NCI-H2107 treated with DMSO at 0.1 percent for 48 hours (cell line): ENCODE results near the gene SLC37A1.

Experiments used
- DNase-seq: peaks from one replicate; lab custom pipeline; 2025; ENCODE audit not compliant: unreplicated experiment; lab: John Stamatoyannopoulos, UW

Gene SLC37A1

GRCh38 chr21:42505090-42505726, 8.4 kb upstream of the SLC37A1 start:
- no peak for DNase-seq

DNA sequence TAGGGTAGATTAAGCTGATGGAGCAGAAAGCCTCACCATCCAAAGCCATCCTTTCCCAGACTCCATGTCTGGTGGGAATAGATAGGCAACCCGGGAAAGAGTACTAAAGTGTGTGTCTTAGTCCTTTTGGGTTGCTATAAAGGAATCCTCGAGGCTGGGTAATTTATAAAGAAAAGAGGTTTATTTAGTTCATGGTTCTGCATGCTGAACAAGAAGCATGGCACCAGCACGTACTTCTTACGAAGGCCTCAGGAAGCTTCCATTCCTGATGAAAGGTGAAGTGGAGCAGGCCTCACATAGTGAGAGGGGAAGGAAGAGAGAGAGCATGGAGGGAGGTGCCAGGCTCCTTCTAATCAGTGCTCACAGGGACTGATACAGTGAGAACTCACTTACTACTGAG, 6.2 kb upstream of the SLC37A1 start:
- no peak for DNase-seq

DNA sequence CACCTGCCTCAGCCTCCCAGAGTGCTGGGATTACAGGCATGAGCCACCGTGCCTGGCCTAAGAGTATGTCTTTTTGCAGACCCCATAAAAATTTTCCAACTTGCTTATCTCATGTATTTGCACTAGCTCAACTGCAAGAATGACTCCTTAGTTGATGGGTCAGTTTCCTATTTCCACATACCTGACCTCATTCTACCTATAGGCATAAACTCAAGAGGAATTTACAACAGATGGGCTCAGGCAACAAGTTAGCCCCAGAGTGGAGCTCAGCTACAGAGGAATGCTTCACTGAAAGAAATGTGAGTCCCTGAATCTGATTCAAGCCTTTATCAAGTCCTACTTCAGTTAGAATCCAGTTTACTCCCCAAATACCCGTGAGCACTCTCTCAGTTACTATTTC, 5.3 kb upstream of the SLC37A1 start:
- no peak for DNase-seq

DNA sequence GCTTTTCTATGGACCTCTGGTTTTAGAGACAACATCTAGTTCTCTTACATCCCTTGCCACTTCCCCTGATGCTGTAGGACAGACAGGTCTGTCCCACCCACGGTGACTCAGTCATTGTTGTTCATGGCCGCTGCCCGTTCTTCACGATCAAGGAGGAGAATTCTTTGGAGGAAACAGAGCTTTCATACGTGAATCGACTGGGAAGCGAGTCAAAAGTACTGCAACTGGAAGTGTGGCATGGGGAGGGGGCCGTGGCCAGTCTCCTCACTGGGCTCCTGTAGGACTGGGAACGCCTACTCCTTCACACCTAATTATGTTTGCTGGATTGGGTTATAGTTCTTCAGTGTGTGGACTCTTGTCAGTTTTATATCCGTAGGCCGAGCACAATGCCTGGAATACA, 4.4 kb upstream of the SLC37A1 start:
- no peak for DNase-seq

- DNase-seq = no peak
These were observed 1.2 kb upstream of the SLC37A1 start for GRCh38 chr21:42512346-42513034.

DNA sequence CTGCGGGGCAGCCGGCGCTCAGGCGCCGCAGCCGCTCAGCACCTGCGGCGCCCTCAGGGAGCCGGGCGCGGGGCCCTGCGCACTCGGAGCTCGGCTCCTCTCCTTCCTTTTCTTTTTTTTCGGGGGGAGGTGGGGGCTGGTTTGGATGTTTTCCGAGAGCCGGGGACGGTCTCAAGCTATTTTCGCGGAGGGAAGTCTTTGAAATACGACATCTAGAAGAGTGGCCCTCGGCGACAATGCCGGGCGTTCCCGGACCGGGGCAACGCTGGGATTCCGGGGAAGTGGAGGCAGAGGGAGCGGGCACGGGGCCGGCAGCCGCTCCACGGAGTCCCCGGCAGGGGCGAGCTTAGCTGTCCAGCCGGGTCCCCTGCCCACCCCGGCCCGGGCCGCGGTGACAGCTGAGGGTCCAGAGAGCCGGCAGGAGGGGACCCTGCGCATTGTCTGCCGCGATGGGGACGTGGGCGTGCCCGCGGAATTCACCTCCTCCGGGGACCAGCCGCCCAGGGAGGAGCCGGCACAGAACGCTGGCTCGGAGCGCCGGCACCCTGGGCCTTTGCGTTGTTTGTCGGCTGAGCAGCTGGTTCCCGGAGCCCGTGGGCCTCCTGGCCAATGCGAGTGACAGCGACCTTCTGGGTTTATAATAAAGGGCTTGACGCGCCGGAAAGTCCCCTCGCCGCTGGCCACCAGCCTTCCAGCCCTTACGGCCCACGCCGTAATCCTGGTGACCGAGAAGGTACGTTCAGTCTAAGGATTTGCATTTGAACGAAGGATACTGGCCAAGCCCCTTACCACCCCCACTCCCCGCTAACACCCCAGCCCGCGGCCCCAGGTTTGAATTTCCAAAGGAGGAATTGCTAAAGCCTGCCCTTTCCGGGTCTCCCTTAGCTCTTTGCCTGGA, 582 bp downstream of the SLC37A1 start:
- DNase-seq = peak; percentile 44

DNA sequence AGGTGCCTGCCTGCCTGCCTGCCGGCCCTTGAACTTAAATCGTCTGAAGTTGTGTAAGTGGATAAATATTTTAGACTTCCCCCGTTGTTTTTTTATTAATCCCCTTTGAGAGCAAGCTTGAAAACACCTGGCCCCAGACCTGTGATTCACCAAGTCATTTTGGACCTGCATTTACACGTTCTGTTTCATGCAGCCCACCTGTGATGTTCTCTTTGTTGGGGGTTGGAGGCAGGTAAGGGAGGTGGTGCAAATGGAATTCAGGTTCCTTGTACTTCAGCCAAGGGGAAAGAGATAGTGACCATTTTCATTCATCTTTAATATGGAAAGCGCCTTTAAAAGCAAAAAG, 1.2 kb downstream of the SLC37A1 start:
- DNase-seq = no peak

GRCh38 chr21:42515708-42516502, 2.3 kb downstream of the SLC37A1 start:
- DNase-seq = no peak

DNA sequence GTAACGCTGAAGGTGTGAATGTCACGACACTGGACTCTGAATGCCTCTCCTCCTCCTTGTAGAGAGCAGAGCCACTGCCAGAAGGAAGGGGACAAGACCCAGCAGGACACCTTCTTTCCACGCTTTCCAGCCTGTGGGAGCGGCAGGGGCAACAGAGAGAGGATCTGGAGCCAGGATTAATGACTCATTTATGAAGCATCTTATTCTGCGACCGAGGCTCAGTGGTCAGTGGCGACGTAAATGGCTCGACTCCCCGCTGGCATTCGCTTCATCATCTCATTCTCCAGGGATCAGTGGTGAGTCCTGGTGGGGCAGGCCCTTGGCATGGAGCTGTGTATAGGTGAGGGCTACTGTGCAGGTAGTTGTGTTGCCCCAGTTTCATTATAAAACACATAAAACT, 4.6 kb downstream of the SLC37A1 start:
- no peak for DNase-seq

DNA sequence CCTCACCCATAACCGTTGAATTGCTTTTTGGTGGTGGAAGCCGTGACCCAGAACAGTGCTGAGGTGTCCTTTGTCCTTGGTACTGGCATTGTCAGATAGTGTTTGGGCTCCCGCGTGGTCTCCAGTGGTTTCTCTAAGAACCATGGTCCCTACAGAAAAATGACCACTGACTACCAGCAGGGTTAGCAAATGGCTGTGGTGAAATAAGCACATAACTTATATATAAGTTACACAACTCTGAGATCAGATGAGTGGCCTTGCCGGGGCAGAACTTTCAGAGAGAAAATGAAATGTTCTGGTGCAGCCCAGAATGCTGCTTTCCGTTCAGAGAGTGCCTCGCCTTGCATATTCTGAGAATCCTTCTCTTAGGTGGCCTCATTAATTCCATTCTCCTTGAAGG, 5.0 kb downstream of the SLC37A1 start:
- DNase-seq = no peak

DNA sequence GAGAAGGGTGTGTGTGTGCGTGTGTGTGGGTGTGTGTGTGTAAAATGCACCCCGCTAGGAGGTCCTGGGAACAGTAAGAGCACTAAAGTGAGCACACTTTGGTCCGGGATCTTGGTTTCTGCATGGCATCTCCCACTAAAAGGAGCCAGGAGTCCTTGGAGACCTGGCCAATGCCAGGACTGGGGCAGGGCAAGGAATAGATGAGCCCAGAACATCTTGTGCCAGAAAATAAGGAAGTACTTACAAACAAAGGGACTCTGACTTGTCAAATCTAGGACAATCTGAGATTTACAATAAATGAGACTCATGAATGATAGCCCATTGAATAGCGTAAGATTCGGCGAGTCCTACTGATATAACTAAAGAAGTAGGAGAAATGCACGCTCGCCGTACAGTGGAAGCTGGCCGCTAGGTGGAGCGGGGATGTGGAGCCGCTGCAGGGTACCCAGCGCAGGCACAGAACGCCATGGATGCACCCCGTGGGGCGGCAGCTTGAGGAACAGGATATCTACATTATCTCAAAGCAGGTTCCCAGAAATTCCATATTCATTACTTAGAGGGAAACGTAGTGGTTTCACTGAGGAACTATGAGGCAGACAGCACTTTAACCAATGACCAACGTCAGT, 7.1 kb downstream of the SLC37A1 start:
- DNase-seq = no peak

DNA sequence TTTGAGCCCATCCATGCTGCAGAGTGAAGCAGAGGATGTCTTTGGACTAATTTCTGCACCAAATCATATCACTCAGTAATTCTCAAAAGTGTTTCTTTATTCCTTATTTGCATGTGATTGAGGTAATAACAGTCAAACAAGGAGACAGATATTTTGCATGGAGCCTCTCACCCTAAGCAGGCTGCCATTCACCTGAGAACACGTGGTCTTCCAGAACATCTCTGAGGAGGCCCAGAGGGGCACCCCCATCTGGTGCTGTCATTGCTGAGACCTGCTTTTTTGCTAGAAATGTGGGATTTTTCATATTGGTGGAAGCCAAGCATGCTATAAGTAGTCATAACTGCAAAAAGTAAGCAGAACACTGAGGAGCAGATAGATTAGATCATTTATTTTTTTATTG, 7.7 kb downstream of the SLC37A1 start:
- DNase-seq = no peak

GRCh38 chr21:42521805-42522204, 8.2 kb downstream of the SLC37A1 start:
- no peak for DNase-seq

DNA sequence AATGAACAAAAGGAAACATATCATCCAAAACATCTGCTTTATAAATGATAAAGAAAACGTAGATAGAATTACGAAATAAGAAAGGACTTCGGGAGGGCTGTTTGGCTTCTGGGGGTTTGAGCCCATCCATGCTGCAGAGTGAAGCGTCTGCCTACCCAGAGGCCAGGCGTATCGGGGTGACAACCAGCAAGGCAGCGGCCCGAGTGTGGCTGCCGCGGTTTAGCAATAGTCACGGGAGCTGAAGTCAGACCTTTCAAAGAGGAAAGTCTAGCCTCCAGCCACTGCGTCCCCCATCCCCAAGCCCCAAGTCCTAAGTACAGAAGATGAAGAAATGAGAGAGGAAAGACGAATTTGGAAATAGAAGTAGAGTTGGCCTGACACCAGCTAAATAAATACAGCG, 8.6 kb downstream of the SLC37A1 start:
- no peak for DNase-seq

- DNase-seq = no peak
These were observed 9.1 kb downstream of the SLC37A1 start for GRCh38 chr21:42522771-42523170.

- DNase-seq = no peak
These were observed 9.6 kb downstream of the SLC37A1 start for GRCh38 chr21:42523211-42523610.

DNA sequence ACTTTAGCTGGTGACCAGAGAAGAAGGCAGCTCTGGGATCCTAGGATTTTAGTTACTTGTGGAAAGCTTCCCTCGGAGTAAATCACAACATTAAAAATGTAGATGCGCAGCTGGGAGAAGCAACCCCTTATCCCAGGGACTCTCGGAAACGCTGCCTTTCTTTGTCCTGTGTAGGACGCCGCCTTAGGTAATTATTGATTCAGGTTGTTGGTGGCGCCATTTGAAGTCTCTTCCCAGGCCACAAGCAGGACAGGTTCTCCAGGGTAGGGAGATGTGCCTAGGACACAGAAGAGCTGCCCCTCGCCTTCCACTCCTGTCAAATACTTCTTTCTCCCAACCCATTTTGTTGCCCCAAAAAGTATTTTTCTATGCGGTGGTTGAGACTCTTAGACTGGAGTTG, 10.3 kb downstream of the SLC37A1 start:
- peak; percentile 52 for DNase-seq

GRCh38 chr21:42524341-42525028, 10.8 kb downstream of the SLC37A1 start:
- DNase-seq = peak; percentile 99

GRCh38 chr21:42525029-42525581, 11.5 kb downstream of the SLC37A1 start:
- no peak for DNase-seq
